ENCODE measurements around the gene STON1.

DNA sequence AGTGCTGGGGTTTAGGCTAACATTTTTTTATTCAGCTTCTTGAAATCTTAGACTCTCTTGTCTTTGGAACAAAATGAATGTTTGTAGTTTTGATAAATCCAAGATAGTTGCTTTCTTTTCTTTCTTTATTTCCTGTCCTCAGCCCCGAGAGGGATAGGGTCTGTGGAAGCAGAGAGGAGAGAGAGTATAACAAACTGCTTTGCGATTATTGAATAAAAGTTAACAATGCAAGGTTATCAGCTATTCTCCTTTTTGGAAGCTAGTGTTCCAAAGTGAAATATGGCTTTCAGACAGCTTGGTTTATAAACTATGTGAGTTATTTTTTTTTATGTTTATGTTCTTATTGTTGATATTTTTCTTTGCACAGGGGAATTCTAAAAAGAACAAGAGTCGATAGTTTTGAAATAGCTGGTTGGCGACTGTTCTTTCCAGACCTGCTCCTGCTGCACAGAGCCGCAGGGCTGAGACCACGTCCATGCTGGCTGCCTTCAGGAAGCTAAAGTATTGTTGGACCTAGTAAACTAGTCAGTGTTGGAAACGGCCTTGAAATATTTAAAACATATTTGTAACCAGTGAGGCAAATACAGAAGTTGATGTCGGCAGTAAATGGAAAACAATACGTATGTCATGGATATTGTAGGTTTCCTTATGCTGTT, 15.5 kb upstream of the STON1 start:
- TF ChIP-seq EZH2 (IDR thresholded peaks at IDR 0.05; ENCODE audit: insufficient read depth, poor library complexity, severe bottlenecking) = no peak
- no peak for TF ChIP-seq EZH2phosphoT487 (IDR thresholded peaks at IDR 0.05; ENCODE audit: insufficient read depth, low read depth)

Data from GM23248 (cell line).